GM20431 (cell line): ENCODE data around the gene BPIFB4.
"Not testable (repeated sequence)": the region's sequence is repeated elsewhere in the genome, so short reads cannot be mapped to it uniquely, and the experiment has no call there.

Experiments
- in situ Hi-C: fragments of 300-500 bp; cut with MseI, MboI; formaldehyde crosslinking; loops from one replicate; pipeline ENCODE4 v1.15.0; 2020; ENCODE audit warnings: low sequenced_read_pairs; ENCODE audit not compliant: unreplicated experiment

BPIFB4 gene

GRCh38 chr20:33082546-33082945 lies 3.1 kb downstream of the BPIFB4 start:
- in situ Hi-C loops, result no loop called here

GRCh38 chr20:33083544-33084340 lies 4.3 kb downstream of the BPIFB4 start:
- in situ Hi-C loops, result no loop called here

- in situ Hi-C loops, result no loop called here
Measured at GRCh38 chr20:33084722-33085121, 5.3 kb downstream of the BPIFB4 start.

GRCh38 chr20:33086052-33086722 lies 6.7 kb downstream of the BPIFB4 start:
- in situ Hi-C loops, result no loop called here

GRCh38 chr20:33091147-33091546 lies 11.7 kb downstream of the BPIFB4 start:
- in situ Hi-C loops, result no loop called here

GRCh38 chr20:33091693-33092092 lies 12.2 kb downstream of the BPIFB4 start:
- in situ Hi-C loops, result no loop called here

- in situ Hi-C loops, result no loop called here
Measured at GRCh38 chr20:33092361-33092760, 12.9 kb downstream of the BPIFB4 start.

- in situ Hi-C loops, result no loop called here
Measured at GRCh38 chr20:33093074-33093473, 13.6 kb downstream of the BPIFB4 start.

GRCh38 chr20:33093582-33093981 lies 14.1 kb downstream of the BPIFB4 start:
- in situ Hi-C loops, result no loop called here

GRCh38 chr20:33095249-33095648 lies 15.8 kb downstream of the BPIFB4 start:
- in situ Hi-C loops, result no loop called here

- in situ Hi-C loops, result not testable (repeated sequence)
Measured at GRCh38 chr20:33095902-33096584, 16.6 kb downstream of the BPIFB4 start.

GRCh38 chr20:33097001-33097400 lies 17.6 kb downstream of the BPIFB4 start:
- in situ Hi-C loops, result no loop called here

GRCh38 chr20:33099843-33100538 lies 20.5 kb downstream of the BPIFB4 start:
- in situ Hi-C loops, result no loop called here

- in situ Hi-C loops, result no loop called here
Measured at GRCh38 chr20:33103556-33103955, 24.1 kb downstream of the BPIFB4 start.

- in situ Hi-C loops, result no loop called here
Measured at GRCh38 chr20:33104336-33104735, 24.9 kb downstream of the BPIFB4 start.

GRCh38 chr20:33105316-33105924 lies 26.0 kb downstream of the BPIFB4 start:
- in situ Hi-C loops, result no loop called here

- in situ Hi-C loops, result not testable (repeated sequence)
Measured at GRCh38 chr20:33106058-33106620, 26.7 kb downstream of the BPIFB4 start.

GRCh38 chr20:33108661-33109060 lies 29.2 kb downstream of the BPIFB4 start:
- in situ Hi-C loops, result no loop called here

GRCh38 chr20:33110147-33110825 lies 30.8 kb downstream of the BPIFB4 start:
- in situ Hi-C loops, result no loop called here
